ENCODE data around the gene DPF3. TPM values are rescaled to one million over a fixed set of nuclear protein-coding genes. Genes with fewer than 3 reads are reported as not detected.

Gene DPF3
- total RNA-seq, 2 experiments from 2014 or later: 0.27 to 0.31 TPM

- H3K4me1 Mint-ChIP-seq (ENCODE audit: low read depth): no peaks in the 10 kb centered on the region
- H3K4me1 ChIP-seq (ENCODE audit: insufficient read depth, low read length): no peaks in the 10 kb centered on the region
- H3K27me3 ChIP-seq (ENCODE audit: control insufficient read depth in 1 of 2, insufficient read depth in 2 of 2, low read length in 2 of 2): no peaks in the 10 kb centered on the region
- ChIA-PET CTCF (no interaction called here), POLR2A (no interaction called here)
- no peaks in the 10 kb centered on the region for H3K9me3 Mint-ChIP-seq
- TF ChIP-seq CTCF (IDR thresholded peaks at IDR 0.05): no peak
- no peaks in the 10 kb centered on the region for H3K36me3 Mint-ChIP-seq (ENCODE audit: low read depth)
- DNase-seq (no peak), ATAC-seq (ENCODE audit: poor library complexity) (no peak)
- H3K4me3 Mint-ChIP-seq: no peak overlapping the region
- no peak overlapping the region for H3K27ac ChIP-seq (ENCODE audit: low read depth in 1 of 2, low read length in 2 of 2)
- intact Hi-C loops (cut with DNase I, micrococcal nuclease): no loop called here
- H3K27me3 Mint-ChIP-seq: no peaks in the 10 kb centered on the region
- no peaks in the 10 kb centered on the region for H3K9me3 ChIP-seq (ENCODE audit: control insufficient read depth in 1 of 2, insufficient read depth in 1 of 2, low read length in 2 of 2)
- no peak overlapping the region for H3K4me3 ChIP-seq (ENCODE audit: low read length)
- no peaks in the 10 kb centered on the region for H3K36me3 ChIP-seq (ENCODE audit: insufficient read depth, low read length)
- H3K27ac Mint-ChIP-seq: no peak overlapping the region
Observed at GRCh38 chr14:72731252-72732020, 162.5 kb downstream of the DPF3 start.

- Histone ChIP-seq H3K4me1 (ENCODE audit: insufficient read depth, low read length) (no peaks in the 10 kb centered on the region), H3K27ac (ENCODE audit: low read depth in 1 of 2, low read length in 2 of 2) (no peak overlapping the region), H3K9me3 (ENCODE audit: control insufficient read depth in 1 of 2, insufficient read depth in 1 of 2, low read length in 2 of 2) (no peaks in the 10 kb centered on the region), H3K36me3 (ENCODE audit: insufficient read depth, low read length) (no peaks in the 10 kb centered on the region), H3K27me3 (ENCODE audit: control insufficient read depth in 1 of 2, insufficient read depth in 2 of 2, low read length in 2 of 2) (no peaks in the 10 kb centered on the region), H3K4me3 (ENCODE audit: low read length) (no peak overlapping the region)
- no peaks in the 10 kb centered on the region for H3K4me1 Mint-ChIP-seq (ENCODE audit: low read depth)
- ATAC-seq (ENCODE audit: poor library complexity): no peak
- no peaks in the 10 kb centered on the region for H3K27me3 Mint-ChIP-seq
- no peaks in the 10 kb centered on the region for H3K36me3 Mint-ChIP-seq (ENCODE audit: low read depth)
- no peak for TF ChIP-seq CTCF (IDR thresholded peaks at IDR 0.05)
- ChIA-PET POLR2A (no interaction called here), CTCF (no interaction called here)
- intact Hi-C loops (cut with DNase I, micrococcal nuclease): no loop called here
- no peak overlapping the region for H3K27ac Mint-ChIP-seq
- no peak for DNase-seq
- no peaks in the 10 kb centered on the region for H3K9me3 Mint-ChIP-seq
- H3K4me3 Mint-ChIP-seq: no peak overlapping the region
Observed at GRCh38 chr14:72730468-72730867, 163.4 kb downstream of the DPF3 start.

- Mint-ChIP-seq H3K27me3 (no peaks in the 10 kb centered on the region), H3K27ac (no peak overlapping the region), H3K4me1 (ENCODE audit: low read depth) (no peaks in the 10 kb centered on the region), H3K4me3 (no peak overlapping the region), H3K36me3 (ENCODE audit: low read depth) (no peaks in the 10 kb centered on the region), H3K9me3 (no peaks in the 10 kb centered on the region)
- Histone ChIP-seq H3K27me3 (ENCODE audit: control insufficient read depth in 1 of 2, insufficient read depth in 2 of 2, low read length in 2 of 2) (no peaks in the 10 kb centered on the region), H3K27ac (ENCODE audit: low read depth in 1 of 2, low read length in 2 of 2) (no peak overlapping the region), H3K36me3 (ENCODE audit: insufficient read depth, low read length) (no peaks in the 10 kb centered on the region), H3K9me3 (ENCODE audit: control insufficient read depth in 1 of 2, insufficient read depth in 1 of 2, low read length in 2 of 2) (no peaks in the 10 kb centered on the region), H3K4me3 (ENCODE audit: low read length) (no peak overlapping the region), H3K4me1 (ENCODE audit: insufficient read depth, low read length) (no peaks in the 10 kb centered on the region)
- TF ChIP-seq CTCF (IDR thresholded peaks at IDR 0.05): no peak
- CTCF ChIA-PET: no interaction called here
- no peak for DNase-seq
- ATAC-seq (ENCODE audit: poor library complexity): no peak
- intact Hi-C loops (cut with DNase I, micrococcal nuclease): no loop called here
- POLR2A ChIA-PET: no interaction called here
Observed at GRCh38 chr14:72726444-72726843, 167.5 kb downstream of the DPF3 start.
